Tibial nerve (tissue), 4 donors: ENCODE data around the gene PLP2. TPM values are rescaled to one million over a fixed set of nuclear protein-coding genes. Genes with fewer than 3 reads are reported as not detected.
"Not testable (repeated sequence)": the region's sequence is repeated elsewhere in the genome, so short reads cannot be mapped to it uniquely, and the experiment has no call there.

ENCODE experiments used
- DNase-seq, 2 donors: peaks; one replicate each; pipeline ENCODE4 v3.0.0-alpha.2; 2019; ENCODE audit warnings: low spot score in 2 of 2
- H3K27ac ChIP-seq, 4 donors: fragments of 200-600 bp; sonication (generic) in 3 of 4; one replicate each; pipeline ENCODE4 v1.5.1; 2017 to 2019; ENCODE audit warnings: mild to moderate bottlenecking in 1 of 4
- H3K27me3 ChIP-seq, 2 donors: fragments of 200-600 bp; sonication (generic) in 1 of 2; one replicate each; pipeline versions ENCODE4 v1.5.1 to v1.6.0; 2017 to 2019
- H3K36me3 ChIP-seq, 3 donors: fragments of 200-600 bp; sonication (generic); one replicate each; pipeline ENCODE4 v1.5.1; 2018 to 2019
- H3K4me1 ChIP-seq, 4 donors: fragments of 200-600 bp; sonication (generic) in 3 of 4; one replicate each; pipeline ENCODE4 v1.5.1; 2017 to 2019
- H3K4me3 ChIP-seq, 4 donors: fragments of 200-600 bp; sonication (generic) in 3 of 4; one replicate each; pipeline ENCODE4 v1.5.1; 2017 to 2019; ENCODE audit warnings: mild to moderate bottlenecking in 1 of 4, moderate library complexity in 1 of 4
- H3K9me3 ChIP-seq, 4 donors: fragments of 200-600 bp; sonication (generic) in 3 of 4; one replicate each; pipeline ENCODE4 v1.5.1; 2017 to 2019
- EP300 ChIP-seq, 2 donors: sonication (generic); formaldehyde crosslinking; IDR thresholded peaks; one replicate each; pipeline ENCODE4 v1.6.1; 2017; ENCODE audit warnings: antibody characterized with exemption in 2 of 2, mild to moderate bottlenecking in 1 of 2
- POLR2A ChIP-seq, 2 donors: fragments of 450-650 bp; IDR thresholded peaks; one replicate each; pipeline ENCODE4 v1.6.1; 2017; ENCODE audit warnings: antibody characterized with exemption in 2 of 2, mild to moderate bottlenecking in 2 of 2, moderate library complexity in 2 of 2
- WGBS, 2 donors: methylation state at CpG; one replicate each; pipeline ENCODE4 v1.1.5; 2018; 5-methylcytosine and 5-hydroxymethylcytosine counted together
- total RNA-seq, 4 donors: library from RNA; depleted of rRNA; stranded (reverse); fragments of >200 nt; gene quantifications; one replicate each; pipeline ENCODE4 v1.1.0, GENCODE V29; 2016
- TF ChIP-seq, protein P1 (sequence below), 5 experiments: fragments of 200-600 bp in 3 of 5; fragments of 450-650 bp in 2 of 5; sonication (generic) in 3 of 5; IDR thresholded peaks; one replicate each; pipeline ENCODE4 v1.5.1; 2016 to 2019; ENCODE audit warnings: antibody characterized with exemption in 5 of 5, mild to moderate bottlenecking in 3 of 5, moderate library complexity in 2 of 5

Gene PLP2
- 10 to 100 TPM; 22.0 to 34.7 (median 31.5) TPM for total RNA-seq

DNA sequence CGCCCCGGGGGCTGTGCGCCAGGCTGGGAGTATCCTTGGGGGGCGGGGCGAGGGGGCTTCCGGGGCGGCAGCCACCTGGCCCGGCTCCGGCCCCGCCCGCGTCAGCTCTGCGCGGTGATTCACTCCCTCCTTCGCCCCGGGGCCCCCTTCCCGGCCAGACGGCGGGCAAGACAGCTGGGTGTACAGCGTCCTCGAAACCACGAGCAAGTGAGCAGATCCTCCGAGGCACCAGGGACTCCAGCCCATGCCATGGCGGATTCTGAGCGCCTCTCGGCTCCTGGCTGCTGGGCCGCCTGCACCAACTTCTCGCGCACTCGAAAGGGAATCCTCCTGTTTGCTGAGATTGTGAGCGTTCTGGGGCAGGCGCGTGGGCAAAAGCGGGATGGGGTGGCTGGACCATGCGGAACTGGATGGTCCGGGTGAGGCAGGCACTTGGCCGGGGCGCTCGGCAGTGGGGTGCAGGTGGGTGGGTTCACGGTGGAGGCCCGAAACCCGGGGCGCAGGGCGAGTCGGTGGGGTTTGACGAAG is at the start of gene PLP2:
PLP2 (plus strand) TSS at position 147 of the 528 bp plus-strand sequence; CDS start at position 250, 103 bp downstream.
- Histone ChIP-seq H3K27ac (peak within 1 kb of the TSS; percentile 83 to 95 (median 88)), H3K36me3 (peaks cover 0 to 33% (median 0%) of the 10 kb centered on the region in 3 donors), H3K9me3 (no peaks in the 10 kb centered on the region), H3K4me1 (peaks cover 0 to 15% (median 2%) of the 10 kb centered on the region in 4 donors), H3K4me3 (peak within 1 kb of the TSS; percentile 52 to 70 (median 55)), H3K27me3 (no peaks in the 10 kb centered on the region)
- no peak for DNase-seq
- 0 to 52% methylated on average over 10 to 37 of the region's 46 CpGs for WGBS, 2 donors
- TF ChIP-seq POLR2A (IDR thresholded peaks at IDR 0.05) (peak in 1 of 2 donors; percentile 35), EP300 (IDR thresholded peaks at IDR 0.05) (peak in 1 of 2 donors; percentile 67)
- TF ChIP-seq, protein P1, sequence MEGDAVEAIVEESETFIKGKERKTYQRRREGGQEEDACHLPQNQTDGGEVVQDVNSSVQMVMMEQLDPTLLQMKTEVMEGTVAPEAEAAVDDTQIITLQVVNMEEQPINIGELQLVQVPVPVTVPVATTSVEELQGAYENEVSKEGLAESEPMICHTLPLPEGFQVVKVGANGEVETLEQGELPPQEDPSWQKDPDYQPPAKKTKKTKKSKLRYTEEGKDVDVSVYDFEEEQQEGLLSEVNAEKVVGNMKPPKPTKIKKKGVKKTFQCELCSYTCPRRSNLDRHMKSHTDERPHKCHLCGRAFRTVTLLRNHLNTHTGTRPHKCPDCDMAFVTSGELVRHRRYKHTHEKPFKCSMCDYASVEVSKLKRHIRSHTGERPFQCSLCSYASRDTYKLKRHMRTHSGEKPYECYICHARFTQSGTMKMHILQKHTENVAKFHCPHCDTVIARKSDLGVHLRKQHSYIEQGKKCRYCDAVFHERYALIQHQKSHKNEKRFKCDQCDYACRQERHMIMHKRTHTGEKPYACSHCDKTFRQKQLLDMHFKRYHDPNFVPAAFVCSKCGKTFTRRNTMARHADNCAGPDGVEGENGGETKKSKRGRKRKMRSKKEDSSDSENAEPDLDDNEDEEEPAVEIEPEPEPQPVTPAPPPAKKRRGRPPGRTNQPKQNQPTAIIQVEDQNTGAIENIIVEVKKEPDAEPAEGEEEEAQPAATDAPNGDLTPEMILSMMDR (IDR thresholded peaks at IDR 0.05): no peak

DNA sequence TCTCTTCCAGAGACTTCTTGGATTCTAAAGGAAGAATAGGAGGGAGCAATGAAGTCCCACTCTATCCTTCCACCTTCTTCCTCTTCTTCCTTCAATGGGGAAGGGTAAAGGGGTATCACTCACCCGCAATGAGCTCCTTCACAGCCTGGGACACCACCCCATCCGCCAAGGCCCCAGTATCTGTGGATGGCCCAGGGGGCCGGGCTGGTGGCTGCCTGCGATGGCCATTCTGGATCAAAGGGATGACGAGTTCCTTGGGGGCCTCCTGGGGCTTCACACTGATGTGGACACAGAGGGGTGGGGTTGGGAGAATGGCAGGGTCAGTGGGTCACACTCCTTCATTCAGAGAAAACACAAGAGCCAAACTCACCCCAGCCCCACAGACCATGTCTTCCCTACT is 49.2 kb upstream of the PLP2 start:
- Histone ChIP-seq H3K4me3 (peak overlapping the region; percentile 52 to 76 (median 64)), H3K27me3 (no peaks in the 10 kb centered on the region), H3K4me1 (peaks cover 0 to 15% (median 2%) of the 10 kb centered on the region in 4 donors), H3K36me3 (peaks cover 0 to 35% (median 0%) of the 10 kb centered on the region in 3 donors), H3K27ac (peak overlapping the region in 1 of 4 donors; percentile 84), H3K9me3 (no peaks in the 10 kb centered on the region)
- DNase-seq: no peak
- no peak for TF ChIP-seq POLR2A (IDR thresholded peaks at IDR 0.05)
- TF ChIP-seq, protein P1 (IDR thresholded peaks at IDR 0.05): no peak
- no peak for TF ChIP-seq EP300 (IDR thresholded peaks at IDR 0.05)
- WGBS, 2 donors: 60 to 88% methylated on average over 1 to 5 of the region's 5 CpGs

- not testable (repeated sequence) for H3K27ac ChIP-seq, H3K9me3 ChIP-seq, H3K27me3 ChIP-seq, DNase-seq, H3K4me3 ChIP-seq, H3K36me3 ChIP-seq, H3K4me1 ChIP-seq
- 79 to 86% methylated on average over 8 to 13 of the region's 13 CpGs for WGBS, 2 donors
These were observed 43.9 kb upstream of the PLP2 start for GRCh38 chrX:49127742-49128258.

DNA sequence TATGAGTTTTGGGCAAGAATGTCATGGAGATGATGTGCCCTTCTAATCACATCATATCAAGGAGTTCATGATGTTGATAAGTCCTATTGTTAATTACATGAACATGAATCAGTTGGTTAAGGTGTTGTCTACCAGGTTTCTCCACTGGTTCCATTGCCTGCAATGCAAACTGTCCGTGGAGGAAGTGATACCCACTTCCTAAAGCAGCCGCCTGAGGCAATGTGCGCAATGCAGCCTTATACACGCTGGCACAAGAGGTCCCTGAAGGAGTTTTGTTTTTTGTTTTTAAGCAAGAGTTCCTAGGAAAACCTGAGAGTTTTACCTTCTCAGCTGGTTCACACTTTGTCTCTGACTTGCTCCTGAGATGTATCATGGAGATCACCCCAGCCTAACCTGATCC is 42.3 kb upstream of the PLP2 start:
- Histone ChIP-seq H3K27ac (no peak overlapping the region), H3K27me3 (no peaks in the 10 kb centered on the region), H3K36me3 (no peaks in the 10 kb centered on the region), H3K4me3 (no peak overlapping the region), H3K9me3 (no peaks in the 10 kb centered on the region), H3K4me1 (no peaks in the 10 kb centered on the region)
- 77 to 78% methylated on average over 4 of the region's 4 CpGs for WGBS, 2 donors
- TF ChIP-seq, protein P1 (IDR thresholded peaks at IDR 0.05): no peak
- TF ChIP-seq EP300 (IDR thresholded peaks at IDR 0.05) (no peak), POLR2A (IDR thresholded peaks at IDR 0.05) (no peak)
- no peak for DNase-seq

DNA sequence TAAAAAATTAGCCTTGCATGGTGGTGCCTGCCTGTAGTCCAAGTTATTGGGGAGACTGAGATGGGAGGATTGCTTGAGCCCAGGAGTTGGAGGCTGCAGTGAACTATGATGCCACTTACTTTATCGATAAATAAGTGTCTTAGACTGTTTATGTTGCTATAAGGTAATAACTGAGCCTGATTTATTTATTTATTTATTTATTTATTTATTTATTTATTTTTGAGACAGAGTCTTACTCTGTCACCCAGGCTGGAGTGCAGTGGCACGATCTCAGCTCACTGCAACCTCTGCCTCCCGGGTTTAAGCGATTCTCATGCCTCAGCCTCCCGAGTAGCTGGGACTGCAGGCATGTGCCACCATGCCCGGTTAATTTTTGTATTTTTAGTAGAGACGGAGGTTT is 39.4 kb upstream of the PLP2 start:
- not testable (repeated sequence) for H3K4me3 ChIP-seq, H3K4me1 ChIP-seq, H3K27ac ChIP-seq, DNase-seq, H3K9me3 ChIP-seq, H3K36me3 ChIP-seq, H3K27me3 ChIP-seq
- 91 to 100% methylated on average over 7 of the region's 7 CpGs for WGBS, 2 donors

GRCh38 chrX:49133759-49134158 is 37.9 kb upstream of the PLP2 start:
- Histone ChIP-seq H3K27me3 (no peaks in the 10 kb centered on the region), H3K36me3 (no peaks in the 10 kb centered on the region), H3K4me3 (no peak overlapping the region), H3K4me1 (no peaks in the 10 kb centered on the region), H3K9me3 (no peaks in the 10 kb centered on the region), H3K27ac (no peak overlapping the region)
- WGBS, 2 donors: 81 to 83% methylated on average over 1 of the region's 1 CpG
- TF ChIP-seq, protein P1 (IDR thresholded peaks at IDR 0.05): no peak
- no peak for TF ChIP-seq EP300 (IDR thresholded peaks at IDR 0.05)
- no peak for TF ChIP-seq POLR2A (IDR thresholded peaks at IDR 0.05)
- DNase-seq: no peak
